ENCODE measurements around the gene VAV1. TPM values are rescaled to one million over a fixed set of nuclear protein-coding genes. Genes with fewer than 3 reads are reported as not detected.

Gene VAV1
- total RNA-seq, 4 donors from 2014 or later, result 9.4 to 18.9 (median 13.5) TPM

GRCh38 chr19:6803036-6803404, 30.5 kb downstream of the VAV1 start:
- DNase-seq (ENCODE audit: low spot score), result no peak
- no peak for ATAC-seq (ENCODE audit: low FRiP score)
- no peak for TF ChIP-seq CTCF (IDR thresholded peaks at IDR 0.05)

- no peak for TF ChIP-seq CTCF (IDR thresholded peaks at IDR 0.05)
- ATAC-seq (ENCODE audit: low FRiP score) (no peak), DNase-seq (ENCODE audit: low spot score) (no peak)
These were observed 34.0 kb downstream of the VAV1 start for GRCh38 chr19:6806488-6806887.

DNA sequence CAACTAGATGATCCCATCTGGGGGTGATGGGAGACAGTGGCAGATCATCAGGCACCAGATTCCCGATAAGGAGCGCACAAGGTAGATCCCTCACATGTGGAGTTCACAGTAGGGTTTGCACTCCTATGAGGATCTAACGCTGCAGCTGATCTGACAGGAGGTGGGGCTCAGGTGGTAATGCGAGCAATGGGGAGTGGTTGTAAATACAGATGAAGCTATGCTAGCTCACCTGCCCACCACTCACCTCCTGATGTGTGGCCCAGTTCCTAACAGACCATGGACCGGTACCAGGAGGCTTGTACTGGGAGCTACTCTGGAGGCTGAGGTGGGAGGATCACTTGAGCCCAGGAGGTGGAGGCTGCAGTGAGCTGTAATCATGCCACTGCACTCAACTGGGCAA, 34.8 kb downstream of the VAV1 start:
- TF ChIP-seq CTCF (IDR thresholded peaks at IDR 0.05), result no peak
- DNase-seq (ENCODE audit: low spot score) (no peak), ATAC-seq (ENCODE audit: low FRiP score) (no peak)

GRCh38 chr19:6808494-6808893, 36.0 kb downstream of the VAV1 start:
- no peak for DNase-seq (ENCODE audit: low spot score)
- ATAC-seq (ENCODE audit: low FRiP score), result no peak
- TF ChIP-seq CTCF (IDR thresholded peaks at IDR 0.05), result no peak

DNA sequence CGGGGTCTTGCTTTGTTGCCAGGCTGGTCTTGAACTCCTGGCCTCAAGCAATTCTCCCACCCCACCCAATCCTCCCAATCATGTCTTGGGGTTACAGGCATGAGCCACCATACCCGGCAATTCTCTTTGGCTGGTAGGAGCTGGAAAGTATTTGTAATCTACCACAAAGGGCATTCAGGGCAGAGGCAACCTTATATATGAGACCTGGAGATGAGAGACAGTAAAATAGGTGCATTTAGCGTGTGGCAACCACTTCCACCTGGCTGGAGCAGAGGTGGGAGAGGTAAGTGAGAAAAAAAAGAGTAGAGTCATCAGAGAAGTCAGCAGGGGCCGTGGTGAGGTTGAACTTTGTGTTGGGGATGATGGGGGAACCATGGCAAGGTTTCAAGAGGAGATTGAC, 36.8 kb downstream of the VAV1 start:
- TF ChIP-seq CTCF (IDR thresholded peaks at IDR 0.05), result no peak
- DNase-seq (ENCODE audit: low spot score) (no peak), ATAC-seq (ENCODE audit: low FRiP score) (no peak)

- TF ChIP-seq CTCF (IDR thresholded peaks at IDR 0.05), result no peak
- ATAC-seq (ENCODE audit: low FRiP score) (no peak), DNase-seq (ENCODE audit: low spot score) (no peak)
These were observed 38.9 kb downstream of the VAV1 start for GRCh38 chr19:6811378-6811777.

GRCh38 chr19:6811906-6812305, 39.4 kb downstream of the VAV1 start:
- no peak for ATAC-seq (ENCODE audit: low FRiP score)
- no peak for TF ChIP-seq CTCF (IDR thresholded peaks at IDR 0.05)

More at GRCh38 chr19:6811906-6812305, 39.4 kb downstream of the VAV1 start:
- DNase-seq (ENCODE audit: low spot score), result no peak
